AG04450 (cell line): Measurements from ENCODE around the gene FRMD3. TPM values are rescaled to one million over a fixed set of nuclear protein-coding genes. Genes with fewer than 3 reads are reported as not detected.

ENCODE experiments used
- CTCF ChIA-PET: fragments of 300-600, 350-600 bp; formaldehyde crosslinking; extraction: SDS; loops from one replicate; lab custom pipeline; 2022; ENCODE audit warnings: antibody characterized with exemption, inconsistent platforms; lab: Charles Lee
- POLR2A ChIA-PET: fragments of 350-600 bp; formaldehyde crosslinking; extraction: SDS; loops from one replicate; lab custom pipeline; 2021; ENCODE audit warnings: antibody characterized with exemption, inconsistent platforms; lab: Yijun Ruan, JAX
- DNase-seq: peaks from one replicate; pipeline ENCODE4 v3.0.0-alpha.2; 2011; ENCODE audit warnings: low read depth, low spot score
- H3K27ac ChIP-seq: one replicate; pipeline ENCODE4 v1.5.1; 2012; ENCODE audit warnings: low read depth, low read length, control low read depth
- H3K27me3 ChIP-seq: one replicate; pipeline ENCODE4 v1.6.0; 2012; ENCODE audit warnings: low read length; ENCODE audit not compliant: control insufficient read depth, insufficient read depth
- H3K4me3 ChIP-seq: 2 replicates; pipeline ENCODE4 v1.5.1; 2011; ENCODE audit warnings: mild to moderate bottlenecking, low read depth, low read length, control low read depth
- H3K9me3 ChIP-seq: 2 replicates; pipeline ENCODE4 v1.5.1; 2012; ENCODE audit warnings: low read length; ENCODE audit not compliant: control insufficient read depth, insufficient read depth
- CTCF ChIP-seq: IDR thresholded peaks from 2 replicates; pipeline ENCODE4 v1.5.1; 2011; ENCODE audit warnings: low read depth, low read length, control low read depth, inconsistent platforms
- polyA plus RNA-seq: library from polyadenylated mRNA; depleted of rRNA; stranded (reverse); fragments of >200 nt; gene quantifications from 2 replicates; pipeline ENCODE4 v1.2.3, GENCODE V29; 2011

FRMD3 gene
- polyA plus RNA-seq, 1 experiment = 0.10 TPM

DNA sequence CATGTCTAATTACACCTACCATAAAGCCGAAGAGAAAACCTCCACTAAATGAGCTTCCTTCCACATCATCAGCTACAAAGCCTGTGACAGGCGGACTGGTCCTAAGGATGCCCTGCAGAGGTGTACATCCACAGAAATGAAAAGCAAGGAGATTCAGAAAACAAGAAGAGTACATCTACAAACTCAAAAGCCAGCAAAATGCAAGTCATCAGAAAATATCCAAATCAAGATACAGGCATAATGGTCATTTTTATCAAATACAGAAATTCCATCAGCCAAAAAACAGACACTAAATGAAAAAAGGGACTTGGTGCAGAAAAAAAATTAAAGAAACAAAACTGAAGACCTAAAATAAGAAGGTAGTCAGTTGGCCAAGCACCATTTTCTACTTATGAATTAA, 79.7 kb downstream of the FRMD3 start:
- no peak overlapping the region for H3K27ac ChIP-seq
- no peak for DNase-seq
- ChIA-PET CTCF (no interaction called here), POLR2A (no interaction called here)
- H3K4me3 ChIP-seq = no peak overlapping the region
- H3K9me3 ChIP-seq = no peaks in the 10 kb centered on the region
- no peak for TF ChIP-seq CTCF
- no peaks in the 10 kb centered on the region for H3K27me3 ChIP-seq

GRCh38 chr9:83457005-83457404, 81.2 kb downstream of the FRMD3 start:
- H3K27me3 ChIP-seq = no peaks in the 10 kb centered on the region
- no peaks in the 10 kb centered on the region for H3K9me3 ChIP-seq
- H3K4me3 ChIP-seq = no peak overlapping the region
- TF ChIP-seq CTCF = no peak
- DNase-seq = no peak
- ChIA-PET POLR2A (no interaction called here), CTCF (no interaction called here)
- no peak overlapping the region for H3K27ac ChIP-seq

- Histone ChIP-seq H3K4me3 (no peak overlapping the region), H3K27ac (no peak overlapping the region), H3K9me3 (no peaks in the 10 kb centered on the region), H3K27me3 (no peaks in the 10 kb centered on the region)
- no peak for DNase-seq
- POLR2A ChIA-PET = no interaction called here
- CTCF ChIA-PET = no interaction called here
- TF ChIP-seq CTCF = no peak
Observed at GRCh38 chr9:83456226-83456625, 82.0 kb downstream of the FRMD3 start.

- ChIA-PET POLR2A (no interaction called here), CTCF (no interaction called here)
- H3K27me3 ChIP-seq = no peaks in the 10 kb centered on the region
- DNase-seq = no peak
- no peak overlapping the region for H3K27ac ChIP-seq
- TF ChIP-seq CTCF = no peak
- no peaks in the 10 kb centered on the region for H3K9me3 ChIP-seq
- H3K4me3 ChIP-seq = no peak overlapping the region
Observed at GRCh38 chr9:83454076-83454475, 84.1 kb downstream of the FRMD3 start.

GRCh38 chr9:83451308-83451707, 86.9 kb downstream of the FRMD3 start:
- no peak for DNase-seq
- Histone ChIP-seq H3K4me3 (no peak overlapping the region), H3K9me3 (peaks cover 5% of the 10 kb centered on the region; the same call in 1 of the 2 replicates), H3K27ac (no peak overlapping the region), H3K27me3 (no peaks in the 10 kb centered on the region)
- CTCF ChIA-PET = no interaction called here
- no peak for TF ChIP-seq CTCF
- POLR2A ChIA-PET = no interaction called here
